Activated T-cell treated with anti-CD3 and anti-CD28 coated beads, Interleukin-2, amount 50 U/mL, for 4 hours (primary cell): ENCODE measurements around the gene CAB39L. TPM values are rescaled to one million over a fixed set of nuclear protein-coding genes. Genes with fewer than 3 reads are reported as not detected.

Source experiments
- ATAC-seq, 2 donors: fragments of 200-7000 bp; cut with Tn5 transposase; one replicate each; pipeline ENCODE4 v1.10.0; 2021
- DNase-seq: peaks from one replicate; pipeline ENCODE4 v3.0.0-alpha.2; 2020
- H3K27me3 Mint-ChIP-seq: one replicate; pipeline ENCODE4 v1.8.0; 2021; ENCODE audit warnings: low read depth, mixed read lengths
- H3K36me3 Mint-ChIP-seq: one replicate; pipeline ENCODE4 v1.8.0; 2022; ENCODE audit warnings: mixed read lengths; ENCODE audit not compliant: insufficient read depth
- H3K4me1 Mint-ChIP-seq: one replicate; pipeline ENCODE4 v1.8.0; 2021; ENCODE audit warnings: low read depth, mixed read lengths
- H3K4me3 Mint-ChIP-seq: one replicate; pipeline ENCODE4 v1.8.0; 2021; ENCODE audit warnings: mild to moderate bottlenecking, moderate library complexity, mixed read lengths
- H3K9me3 Mint-ChIP-seq: one replicate; pipeline ENCODE4 v1.8.0; 2021; ENCODE audit warnings: mixed read lengths
- total RNA-seq, 3 donors: library from RNA; stranded (reverse); gene quantifications; one replicate each; pipeline ENCODE4 v1.2.1, GENCODE V29; 2021

The CAB39L gene
- total RNA-seq, 3 donors from 2014 or later, result 3.0 to 3.3 (median 3.2) TPM

DNA sequence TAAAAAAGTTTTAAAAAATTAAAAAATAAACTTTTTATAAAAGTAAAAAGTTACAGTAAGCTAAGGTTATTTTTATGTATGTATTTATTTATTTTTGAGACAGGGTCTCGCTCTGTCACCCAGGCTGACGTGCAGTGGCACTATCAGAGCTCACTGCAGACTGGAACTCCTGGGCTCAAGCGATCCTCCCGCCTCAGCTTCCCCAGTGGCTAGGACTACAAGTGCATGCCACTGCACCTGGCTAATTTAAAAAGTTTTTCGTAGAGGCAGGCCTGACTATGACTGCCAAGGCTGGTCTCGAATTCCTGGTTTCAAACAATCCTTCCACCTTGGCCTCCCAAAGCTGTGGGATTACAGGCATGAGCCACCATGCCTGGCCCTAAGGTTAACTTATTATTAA lies 132.0 kb downstream of the CAB39L start:
- ATAC-seq (no peak), DNase-seq (no peak)
- H3K9me3 Mint-ChIP-seq, result no peaks in the 10 kb centered on the region
- peaks cover 2% of the 10 kb centered on the region for H3K4me1 Mint-ChIP-seq
- H3K36me3 Mint-ChIP-seq, result peaks cover 4% of the 10 kb centered on the region
- H3K4me3 Mint-ChIP-seq, result no peak overlapping the region
- no peaks in the 10 kb centered on the region for H3K27me3 Mint-ChIP-seq

DNA sequence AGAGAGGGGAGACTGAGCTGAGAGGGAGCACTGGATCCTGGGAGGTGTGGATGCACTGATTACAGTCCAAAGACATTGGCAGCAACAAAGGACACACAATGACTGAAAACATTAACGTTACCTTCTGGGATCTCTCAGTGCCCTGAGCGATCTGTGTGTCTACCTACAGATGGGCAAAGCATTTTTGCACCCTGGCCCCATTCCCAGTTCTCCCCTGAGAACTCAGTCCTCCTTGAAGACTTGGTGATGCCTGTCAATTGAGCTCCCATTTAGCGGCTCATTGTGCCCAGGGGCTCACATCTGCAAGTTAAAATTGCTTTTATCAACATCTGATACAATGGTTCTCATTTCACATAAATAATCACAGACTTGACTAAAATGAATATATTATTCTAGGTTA lies 133.6 kb downstream of the CAB39L start:
- DNase-seq, result no peak
- Mint-ChIP-seq H3K36me3 (peaks cover 4% of the 10 kb centered on the region), H3K4me1 (peaks cover 2% of the 10 kb centered on the region), H3K9me3 (no peaks in the 10 kb centered on the region), H3K4me3 (no peak overlapping the region), H3K27me3 (no peaks in the 10 kb centered on the region)
- no peak for ATAC-seq

DNA sequence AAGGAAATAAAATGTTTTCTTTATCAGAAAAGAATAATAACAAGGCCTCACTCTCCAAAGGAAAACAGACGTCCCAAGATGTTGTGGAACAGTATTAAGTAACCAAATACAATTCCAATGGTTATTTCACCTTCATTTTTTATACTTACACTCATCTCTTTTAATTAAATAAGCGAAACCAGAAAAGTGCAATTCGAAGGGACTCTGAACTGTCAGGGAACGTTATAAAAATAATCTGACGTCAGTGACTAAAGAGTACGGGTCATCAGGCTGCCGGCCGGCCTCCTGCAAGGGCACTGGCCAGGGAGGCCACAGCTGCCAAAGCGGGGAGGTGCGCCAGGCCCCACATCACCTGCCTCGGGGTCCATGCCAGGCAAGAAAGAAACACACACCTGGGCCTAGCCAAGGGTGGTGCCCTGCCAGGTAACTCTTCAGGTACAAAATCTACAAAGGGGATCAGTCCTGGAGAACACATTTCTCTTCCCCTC lies 134.9 kb downstream of the CAB39L start:
- no peaks in the 10 kb centered on the region for H3K4me1 Mint-ChIP-seq
- no peak overlapping the region for H3K4me3 Mint-ChIP-seq
- DNase-seq (no peak), ATAC-seq (no peak)
- H3K27me3 Mint-ChIP-seq, result no peaks in the 10 kb centered on the region
- peaks cover 4% of the 10 kb centered on the region for H3K36me3 Mint-ChIP-seq
- no peaks in the 10 kb centered on the region for H3K9me3 Mint-ChIP-seq

DNA sequence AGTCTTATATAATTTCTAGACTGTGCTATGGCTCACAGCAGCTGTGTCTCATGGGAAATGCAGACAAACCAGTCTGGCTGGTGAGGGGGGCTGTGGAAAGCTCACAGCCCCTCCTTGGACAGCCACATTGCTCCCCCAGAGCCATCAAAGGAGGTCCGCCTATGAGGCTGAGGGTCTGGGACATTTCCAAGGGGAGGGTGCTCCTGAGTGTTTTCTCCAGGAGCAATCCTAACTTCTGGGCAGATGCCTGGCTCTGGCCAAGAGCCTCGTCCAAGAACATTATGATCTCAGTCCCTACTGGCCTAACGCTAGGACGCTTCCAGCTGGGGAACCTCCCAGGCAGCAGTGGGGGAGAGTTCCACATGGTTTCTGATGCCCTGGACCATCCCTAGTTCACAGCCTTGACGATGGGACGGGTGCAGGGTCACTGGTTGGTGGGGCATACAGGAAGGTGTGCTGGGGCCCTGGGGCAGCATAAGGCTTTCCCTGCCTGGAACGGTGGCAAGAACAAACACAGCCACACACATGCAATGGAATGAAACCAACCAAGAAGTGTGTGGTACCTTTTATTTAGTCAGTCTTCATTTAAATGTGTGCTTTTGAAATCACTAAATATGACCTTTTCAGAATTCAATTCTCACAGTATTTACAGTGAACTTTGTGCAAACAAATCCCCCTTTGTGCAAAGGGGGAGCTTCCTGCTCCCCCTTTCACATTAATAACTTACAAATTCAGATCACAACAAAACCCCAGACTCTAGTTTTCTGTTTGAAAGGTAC lies 135.6 kb downstream of the CAB39L start:
- Mint-ChIP-seq H3K9me3 (no peaks in the 10 kb centered on the region), H3K4me1 (no peaks in the 10 kb centered on the region), H3K4me3 (no peak overlapping the region), H3K36me3 (peaks cover 4% of the 10 kb centered on the region), H3K27me3 (no peaks in the 10 kb centered on the region)
- no peak for DNase-seq
- ATAC-seq, result no peak

DNA sequence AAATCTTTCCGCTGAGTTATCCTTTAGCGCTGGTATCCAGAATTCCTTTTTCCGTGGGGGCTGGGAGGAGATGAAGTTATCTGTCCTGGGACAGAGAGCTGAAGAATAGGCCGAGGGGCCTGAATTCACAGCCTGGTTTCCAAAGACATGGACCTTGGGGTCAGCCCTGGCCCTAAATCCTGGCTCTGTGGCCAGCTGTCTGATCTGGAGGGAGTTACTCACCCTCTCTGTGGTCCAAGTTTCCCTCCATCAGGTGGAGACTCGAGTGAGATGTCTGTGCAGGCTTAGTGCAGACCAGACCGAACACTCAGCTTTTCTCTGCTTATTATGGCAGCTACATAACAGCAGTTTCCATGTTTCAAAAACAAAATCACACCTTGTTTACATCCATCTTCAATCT lies 136.5 kb downstream of the CAB39L start:
- peaks cover 4% of the 10 kb centered on the region for H3K36me3 Mint-ChIP-seq
- H3K4me3 Mint-ChIP-seq, result no peak overlapping the region
- no peaks in the 10 kb centered on the region for H3K27me3 Mint-ChIP-seq
- no peak for ATAC-seq
- no peak for DNase-seq
- no peaks in the 10 kb centered on the region for H3K4me1 Mint-ChIP-seq
- no peaks in the 10 kb centered on the region for H3K9me3 Mint-ChIP-seq

DNA sequence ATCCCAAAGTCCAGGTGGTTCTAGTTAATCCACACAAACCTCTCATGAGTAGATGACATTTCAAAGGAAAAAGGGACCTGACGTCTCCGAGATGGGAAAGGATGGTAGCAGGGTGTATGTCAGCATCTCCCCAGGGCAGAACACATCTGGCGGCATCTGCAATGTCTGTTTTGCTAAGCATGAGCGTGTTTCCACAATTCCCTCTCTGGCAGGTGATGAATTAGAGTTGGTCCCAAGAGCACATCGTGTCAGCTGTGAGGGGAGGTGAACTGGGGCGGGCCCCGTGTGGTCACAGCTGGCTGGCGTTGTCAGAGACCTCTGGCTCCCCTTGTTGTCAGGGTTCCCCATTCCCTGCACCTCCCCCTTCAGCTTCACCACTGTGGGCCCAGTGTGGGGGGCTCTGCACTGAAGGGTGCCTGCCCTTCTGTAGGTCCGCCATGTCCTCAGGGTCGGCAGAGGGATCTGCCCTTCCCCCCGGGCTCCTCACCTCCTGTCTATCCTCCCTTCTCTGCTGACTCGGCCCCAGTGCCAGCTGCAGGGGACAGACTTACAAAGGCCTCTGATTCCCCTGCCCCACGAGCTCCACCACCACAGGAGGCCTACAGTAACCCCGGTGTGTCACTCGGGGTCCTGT lies 138.0 kb downstream of the CAB39L start:
- no peak for DNase-seq
- no peaks in the 10 kb centered on the region for H3K27me3 Mint-ChIP-seq
- H3K4me1 Mint-ChIP-seq, result peaks cover 9% of the 10 kb centered on the region
- no peak overlapping the region for H3K4me3 Mint-ChIP-seq
- no peak for ATAC-seq
- peaks cover 4% of the 10 kb centered on the region for H3K36me3 Mint-ChIP-seq
- H3K9me3 Mint-ChIP-seq, result no peaks in the 10 kb centered on the region

DNA sequence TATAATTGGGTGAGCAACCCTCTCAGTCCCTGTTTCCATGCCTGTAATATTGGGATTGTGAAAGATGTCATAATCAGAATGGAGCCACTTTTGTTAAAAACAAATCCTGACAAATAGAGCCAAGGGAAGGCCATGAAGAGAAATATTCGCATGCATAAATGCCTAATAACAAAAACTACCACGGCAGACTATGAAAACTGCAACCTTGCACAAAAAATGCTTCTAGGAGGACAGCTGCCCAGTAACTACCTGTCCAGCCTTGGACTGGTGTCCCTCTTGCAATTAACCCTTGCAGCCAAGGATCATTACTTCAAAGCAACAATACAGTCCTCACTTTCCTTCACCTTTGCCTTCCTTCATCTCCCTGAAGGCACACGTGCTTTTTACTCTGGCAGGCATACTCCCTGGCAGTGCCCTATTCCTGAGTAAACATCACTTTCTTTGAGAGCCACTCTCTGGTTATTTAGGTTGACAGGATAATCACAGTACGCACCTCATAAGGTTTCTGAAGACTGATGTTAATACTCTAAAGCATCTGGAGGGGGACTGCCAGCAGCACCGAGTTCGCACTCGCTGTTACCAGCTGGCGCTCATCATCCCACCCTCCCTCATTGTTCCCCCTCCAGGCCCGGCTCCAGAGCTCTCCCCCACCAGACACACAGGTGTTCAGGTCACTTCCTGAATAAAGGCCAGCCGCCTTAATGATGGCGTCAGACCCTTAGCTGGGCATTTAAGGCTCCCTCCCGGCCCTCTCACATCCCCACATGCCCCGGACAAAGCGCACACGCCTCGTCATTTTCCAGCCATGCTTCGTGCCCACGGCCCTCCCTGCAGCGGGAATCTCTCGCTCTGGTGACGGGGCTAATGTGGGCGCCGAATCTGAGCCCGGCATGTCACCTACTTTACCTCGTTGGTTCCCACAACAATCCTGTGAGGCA lies 138.8 kb downstream of the CAB39L start:
- ATAC-seq, result no peak
- H3K9me3 Mint-ChIP-seq, result no peaks in the 10 kb centered on the region
- no peaks in the 10 kb centered on the region for H3K27me3 Mint-ChIP-seq
- DNase-seq, result no peak
- peaks cover 3% of the 10 kb centered on the region for H3K36me3 Mint-ChIP-seq
- no peak overlapping the region for H3K4me3 Mint-ChIP-seq
- peaks cover 9% of the 10 kb centered on the region for H3K4me1 Mint-ChIP-seq

DNA sequence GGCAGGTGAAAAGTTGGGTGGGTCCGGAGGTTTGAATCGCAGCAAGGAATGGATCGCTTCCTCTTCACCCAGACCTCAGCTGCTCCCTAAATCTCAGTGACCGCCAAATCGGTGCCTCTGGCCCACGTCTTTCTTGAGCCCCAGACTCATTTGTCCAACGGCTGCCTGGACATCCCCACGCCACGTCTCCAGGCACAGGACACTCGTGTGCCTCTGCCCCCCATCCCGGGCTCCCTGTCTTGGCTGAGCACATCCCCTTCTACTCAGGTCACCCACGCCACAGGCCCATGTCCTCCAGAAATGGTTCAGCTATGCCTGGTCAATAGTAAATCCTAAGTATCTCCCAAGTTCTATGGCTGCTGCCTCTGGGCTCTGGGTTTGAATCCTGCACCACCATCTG lies 139.5 kb downstream of the CAB39L start:
- H3K4me3 Mint-ChIP-seq, result no peak overlapping the region
- no peak for DNase-seq
- no peak for ATAC-seq

DNA sequence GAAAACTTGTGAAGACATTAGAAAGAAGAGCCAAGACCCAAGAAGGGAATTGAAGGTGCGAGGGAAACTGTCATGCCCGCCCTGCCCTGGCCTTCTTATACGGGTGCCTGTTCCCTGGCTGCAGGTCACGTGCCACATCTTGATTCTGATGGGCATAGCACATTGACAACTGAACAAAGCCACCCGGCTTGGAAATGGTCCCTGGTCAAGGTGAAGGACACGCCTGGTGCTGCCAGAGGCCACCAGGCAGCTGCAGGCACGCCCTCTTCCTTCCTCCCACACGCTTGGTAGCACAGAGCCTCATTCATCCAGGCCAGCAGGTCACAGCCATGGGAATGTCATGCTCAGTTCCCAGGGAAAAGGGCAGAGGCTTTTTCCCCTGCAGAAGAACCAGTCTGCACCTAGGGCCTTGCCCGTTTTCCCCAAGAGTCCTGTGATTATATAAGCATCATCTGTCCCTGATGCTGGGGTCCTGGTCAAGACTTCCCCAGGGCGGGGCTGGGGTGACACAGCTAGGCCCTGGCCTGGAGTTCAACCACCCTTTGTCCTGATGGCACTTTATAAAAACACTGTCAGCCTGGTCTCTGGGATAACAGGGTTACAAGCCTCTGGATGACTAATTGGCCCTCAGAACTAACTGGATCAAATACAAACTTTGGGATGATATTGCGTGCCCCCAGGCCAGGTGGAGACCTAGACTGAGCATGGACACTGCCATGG lies 140.2 kb downstream of the CAB39L start:
- Mint-ChIP-seq H3K4me1 (peaks cover 9% of the 10 kb centered on the region), H3K9me3 (no peaks in the 10 kb centered on the region), H3K27me3 (no peaks in the 10 kb centered on the region), H3K4me3 (no peak overlapping the region), H3K36me3 (no peaks in the 10 kb centered on the region)
- ATAC-seq, result no peak
- no peak for DNase-seq

More for the DNA sequence above, 139.5 kb downstream of the CAB39L start:
- no peaks in the 10 kb centered on the region for H3K27me3 Mint-ChIP-seq
- peaks cover 9% of the 10 kb centered on the region for H3K4me1 Mint-ChIP-seq
- H3K9me3 Mint-ChIP-seq, result no peaks in the 10 kb centered on the region
- H3K36me3 Mint-ChIP-seq, result no peaks in the 10 kb centered on the region

DNA sequence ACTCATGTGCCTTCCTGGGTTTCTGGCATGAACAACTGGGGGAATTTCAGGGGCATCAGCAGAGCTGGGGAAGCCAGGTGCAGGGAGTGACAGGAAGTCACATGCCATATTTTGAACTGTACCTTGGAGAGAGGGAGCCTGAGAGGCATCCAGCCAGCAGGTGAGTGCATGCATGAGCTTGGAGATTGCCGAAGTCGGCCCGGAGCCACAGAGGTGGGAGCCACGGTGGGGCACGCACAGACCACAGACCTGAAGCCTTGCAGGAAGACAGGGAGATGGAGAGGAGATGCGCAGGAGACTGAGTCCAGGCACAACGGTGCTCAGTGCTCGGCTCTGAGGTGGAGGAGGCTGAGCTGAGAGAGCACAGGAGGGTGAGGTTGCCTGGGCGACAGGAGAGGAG lies 141.0 kb downstream of the CAB39L start:
- no peak for ATAC-seq
- Mint-ChIP-seq H3K4me3 (no peak overlapping the region), H3K27me3 (no peaks in the 10 kb centered on the region), H3K36me3 (no peaks in the 10 kb centered on the region), H3K4me1 (peaks cover 9% of the 10 kb centered on the region), H3K9me3 (no peaks in the 10 kb centered on the region)
- DNase-seq, result no peak

DNA sequence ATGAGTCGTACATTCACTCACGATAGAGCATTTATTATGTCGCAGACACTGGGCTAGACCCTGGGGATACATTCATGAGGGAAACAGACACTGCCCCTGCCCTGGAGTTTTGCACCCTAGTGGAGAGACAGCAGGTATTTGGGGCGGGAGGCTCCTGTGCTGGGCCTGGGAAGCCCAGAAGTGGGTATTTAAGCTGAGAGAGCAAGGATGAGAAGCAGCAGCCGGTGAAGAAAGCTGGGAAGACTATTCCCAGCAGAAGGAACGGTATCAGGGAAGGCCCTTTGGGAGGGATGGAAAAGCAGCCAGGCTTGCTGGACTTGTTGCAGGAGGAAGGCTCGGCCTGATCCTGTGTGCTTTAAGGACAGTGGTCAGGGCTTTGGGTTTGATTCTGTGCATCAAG lies 141.6 kb downstream of the CAB39L start:
- Mint-ChIP-seq H3K27me3 (no peaks in the 10 kb centered on the region), H3K9me3 (no peaks in the 10 kb centered on the region), H3K4me3 (no peak overlapping the region), H3K4me1 (peaks cover 9% of the 10 kb centered on the region), H3K36me3 (no peaks in the 10 kb centered on the region)
- no peak for DNase-seq
- no peak for ATAC-seq

DNA sequence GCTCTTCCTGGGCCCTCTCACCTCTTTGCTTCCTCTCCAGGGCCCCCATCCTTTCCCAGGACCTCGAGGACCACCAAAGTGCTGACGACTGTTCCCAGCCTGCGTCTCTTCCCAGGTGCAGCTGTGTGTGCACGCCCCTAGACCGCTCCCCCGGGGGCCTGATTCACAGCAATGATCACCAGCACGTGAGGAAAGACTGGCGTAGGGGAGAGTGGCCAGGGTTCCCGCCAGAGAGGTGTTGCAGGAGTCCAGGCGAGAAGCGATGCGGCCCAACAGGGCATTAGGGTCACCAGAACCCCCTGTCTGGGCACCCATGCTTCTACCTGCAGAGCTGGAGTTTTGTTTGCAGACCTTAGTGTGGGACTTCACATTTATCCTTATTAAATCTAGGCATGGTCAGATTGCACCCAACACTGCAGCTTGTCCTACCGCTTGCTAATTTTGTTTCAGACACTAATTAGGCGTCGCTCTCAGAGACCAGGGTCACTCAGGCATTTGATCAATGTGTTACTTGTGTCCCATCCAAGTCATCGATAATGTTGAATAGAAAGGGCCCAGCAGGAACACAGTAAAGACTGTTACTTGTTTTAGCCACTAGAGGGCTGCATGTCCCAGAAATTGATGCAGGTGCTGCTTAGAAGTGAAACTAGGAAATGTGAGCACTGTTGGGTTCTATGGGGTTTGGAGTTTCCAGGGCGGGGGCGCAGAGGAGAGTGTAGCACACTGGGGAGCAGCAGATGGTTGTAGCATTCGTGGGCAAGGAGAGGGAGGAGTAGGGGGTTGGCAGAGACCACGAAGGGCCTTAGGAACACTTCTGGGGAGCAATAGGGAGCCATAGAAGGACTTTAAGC lies 142.9 kb downstream of the CAB39L start:
- Mint-ChIP-seq H3K36me3 (no peaks in the 10 kb centered on the region), H3K4me1 (peaks cover 9% of the 10 kb centered on the region), H3K4me3 (peak overlapping the region; percentile 48), H3K27me3 (no peaks in the 10 kb centered on the region), H3K9me3 (no peaks in the 10 kb centered on the region)
- DNase-seq (peak; percentile 65), ATAC-seq (peak; percentile 96 to 99)

DNA sequence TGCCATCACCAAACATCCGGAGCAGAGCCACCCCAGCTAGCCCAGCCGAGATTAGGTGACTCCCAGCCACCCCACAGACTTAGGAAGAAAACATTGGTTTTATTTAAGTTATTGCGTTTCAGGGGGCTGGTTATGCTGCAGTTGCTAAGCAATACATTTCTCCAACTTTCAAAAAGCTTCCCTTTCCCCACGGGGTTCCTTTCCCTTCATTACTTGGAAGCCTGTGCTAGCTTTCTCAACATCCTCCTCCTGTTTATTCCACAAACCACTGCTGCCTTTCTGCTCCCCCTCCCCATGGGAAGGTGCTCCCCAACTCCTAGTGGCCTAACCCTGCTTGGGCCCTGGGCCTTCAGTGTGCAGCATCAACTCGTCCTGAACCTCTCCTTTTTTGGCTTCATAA lies 143.6 kb downstream of the CAB39L start:
- H3K4me1 Mint-ChIP-seq, result peaks cover 9% of the 10 kb centered on the region
- no peak overlapping the region for H3K4me3 Mint-ChIP-seq

More for the DNA sequence above, 143.6 kb downstream of the CAB39L start:
- Mint-ChIP-seq H3K27me3 (no peaks in the 10 kb centered on the region), H3K36me3 (peaks cover 4% of the 10 kb centered on the region), H3K9me3 (no peaks in the 10 kb centered on the region)
- ATAC-seq, result no peak
- no peak for DNase-seq
